C4-2B (cell line): Measurements from ENCODE around the gene TNPO2.

ENCODE experiments used
- ZFX ChIP-seq: fragments of 450-650 bp; IDR thresholded peaks from 2 replicates; pipeline ENCODE4 v1.6.1; 2017
- TF ChIP-seq, protein P1 (sequence below): fragments of 450-650 bp; conservative IDR thresholded peaks from 2 replicates; pipeline ENCODE4 v1.5.1; 2017; ENCODE audit warnings: mild to moderate bottlenecking

DNA sequence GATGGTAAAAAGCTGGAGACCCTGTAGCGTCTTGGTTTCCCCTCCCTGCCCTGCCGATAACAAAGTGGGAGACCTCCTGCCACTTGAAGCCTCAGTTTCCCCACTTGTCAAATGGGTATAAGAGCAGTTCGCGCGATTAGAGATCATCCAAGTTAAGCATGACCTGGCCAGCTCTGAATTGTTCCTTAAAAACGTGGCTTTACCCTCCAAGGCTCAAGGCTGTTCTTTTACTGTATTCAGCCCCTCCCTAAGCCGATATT is 421 bp downstream of the TNPO2 start:
- TF ChIP-seq, protein P1, sequence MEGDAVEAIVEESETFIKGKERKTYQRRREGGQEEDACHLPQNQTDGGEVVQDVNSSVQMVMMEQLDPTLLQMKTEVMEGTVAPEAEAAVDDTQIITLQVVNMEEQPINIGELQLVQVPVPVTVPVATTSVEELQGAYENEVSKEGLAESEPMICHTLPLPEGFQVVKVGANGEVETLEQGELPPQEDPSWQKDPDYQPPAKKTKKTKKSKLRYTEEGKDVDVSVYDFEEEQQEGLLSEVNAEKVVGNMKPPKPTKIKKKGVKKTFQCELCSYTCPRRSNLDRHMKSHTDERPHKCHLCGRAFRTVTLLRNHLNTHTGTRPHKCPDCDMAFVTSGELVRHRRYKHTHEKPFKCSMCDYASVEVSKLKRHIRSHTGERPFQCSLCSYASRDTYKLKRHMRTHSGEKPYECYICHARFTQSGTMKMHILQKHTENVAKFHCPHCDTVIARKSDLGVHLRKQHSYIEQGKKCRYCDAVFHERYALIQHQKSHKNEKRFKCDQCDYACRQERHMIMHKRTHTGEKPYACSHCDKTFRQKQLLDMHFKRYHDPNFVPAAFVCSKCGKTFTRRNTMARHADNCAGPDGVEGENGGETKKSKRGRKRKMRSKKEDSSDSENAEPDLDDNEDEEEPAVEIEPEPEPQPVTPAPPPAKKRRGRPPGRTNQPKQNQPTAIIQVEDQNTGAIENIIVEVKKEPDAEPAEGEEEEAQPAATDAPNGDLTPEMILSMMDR: no peak
- no peak for TF ChIP-seq ZFX
